Inflammatory macrophage treated with lipopolysaccharide for 4 hours (primary cell): ENCODE measurements around the gene ARHGEF19.
"Not testable (repeated sequence)": the region's sequence is repeated elsewhere in the genome, so short reads cannot be mapped to it uniquely, and the experiment has no call there.

Experiments used
- DNase-seq: peaks from one replicate; pipeline ENCODE4 v3.0.0-alpha.2; 2020

ARHGEF19 gene

GRCh38 chr1:16163608-16164212, 48.7 kb downstream of the ARHGEF19 start:
- not testable (repeated sequence) for DNase-seq

GRCh38 chr1:16162163-16162822, 50.2 kb downstream of the ARHGEF19 start:
- DNase-seq = no peak

- DNase-seq = no peak
Observed at GRCh38 chr1:16161717-16162116, 50.7 kb downstream of the ARHGEF19 start.

- DNase-seq = no peak
Observed at GRCh38 chr1:16158993-16159831, 53.2 kb downstream of the ARHGEF19 start.

- no peak for DNase-seq
Observed at GRCh38 chr1:16158025-16158424, 54.4 kb downstream of the ARHGEF19 start.

- DNase-seq = peak; percentile 80
Observed at GRCh38 chr1:16156848-16157495, 55.5 kb downstream of the ARHGEF19 start.

GRCh38 chr1:16155537-16156410, 56.7 kb downstream of the ARHGEF19 start, which contains the start of gene EPHA2:
Gene EPHA2 (minus strand): TSS chr1:16156069. CDS start chr1:16155932, 137 bp downstream.
- DNase-seq = peak; percentile 40

- no peak for DNase-seq
Observed at GRCh38 chr1:16153999-16154673, 58.3 kb downstream of the ARHGEF19 start.

GRCh38 chr1:16153096-16153998, 59.1 kb downstream of the ARHGEF19 start:
- DNase-seq = no peak

GRCh38 chr1:16152481-16153087, 59.9 kb downstream of the ARHGEF19 start:
- DNase-seq = no peak

- no peak for DNase-seq
Observed at GRCh38 chr1:16151995-16152384, 60.5 kb downstream of the ARHGEF19 start.

GRCh38 chr1:16151196-16151994, 61.1 kb downstream of the ARHGEF19 start:
- no peak for DNase-seq

- DNase-seq = no peak
Observed at GRCh38 chr1:16150508-16150907, 61.9 kb downstream of the ARHGEF19 start.

GRCh38 chr1:16149702-16150488, 62.6 kb downstream of the ARHGEF19 start:
- no peak for DNase-seq

GRCh38 chr1:16149146-16149545, 63.3 kb downstream of the ARHGEF19 start:
- DNase-seq = no peak

- no peak for DNase-seq
Observed at GRCh38 chr1:16148329-16149092, 63.9 kb downstream of the ARHGEF19 start.
